ENCODE data around the gene CASP10.

The CASP10 gene

DNA sequence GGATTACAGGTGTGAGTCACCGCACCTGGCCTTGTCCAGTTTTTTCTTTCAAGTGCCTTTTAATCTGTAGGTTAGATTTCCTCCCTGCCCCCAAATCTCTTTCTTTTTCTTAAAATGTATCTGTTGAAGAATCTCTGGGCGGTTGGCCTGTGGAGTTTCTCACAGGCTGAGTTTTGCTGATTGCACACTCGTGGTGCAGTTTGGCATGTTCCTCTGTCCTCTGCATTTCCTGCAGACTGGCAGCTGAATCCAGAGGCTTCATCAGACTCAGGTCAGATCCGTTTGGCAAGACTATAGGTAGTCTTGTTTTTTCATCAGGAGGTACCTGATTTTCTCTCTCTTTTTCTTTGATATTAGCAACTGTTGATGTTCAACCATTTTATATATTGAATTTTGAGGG is 5.5 kb downstream of the CASP10 start:
- H3K4me3 ChIP-seq (replicated peaks in 1 of 2; ENCODE audit: low read depth in 2 of 2, low read length in 2 of 2), result no peak overlapping the region
- TF ChIP-seq CTCF (IDR thresholded peaks at IDR 0.05; ENCODE audit: low read depth, low read length), result no peak
- DNase-seq (ENCODE audit: low read depth in 2 of 2), result no peak

DNA sequence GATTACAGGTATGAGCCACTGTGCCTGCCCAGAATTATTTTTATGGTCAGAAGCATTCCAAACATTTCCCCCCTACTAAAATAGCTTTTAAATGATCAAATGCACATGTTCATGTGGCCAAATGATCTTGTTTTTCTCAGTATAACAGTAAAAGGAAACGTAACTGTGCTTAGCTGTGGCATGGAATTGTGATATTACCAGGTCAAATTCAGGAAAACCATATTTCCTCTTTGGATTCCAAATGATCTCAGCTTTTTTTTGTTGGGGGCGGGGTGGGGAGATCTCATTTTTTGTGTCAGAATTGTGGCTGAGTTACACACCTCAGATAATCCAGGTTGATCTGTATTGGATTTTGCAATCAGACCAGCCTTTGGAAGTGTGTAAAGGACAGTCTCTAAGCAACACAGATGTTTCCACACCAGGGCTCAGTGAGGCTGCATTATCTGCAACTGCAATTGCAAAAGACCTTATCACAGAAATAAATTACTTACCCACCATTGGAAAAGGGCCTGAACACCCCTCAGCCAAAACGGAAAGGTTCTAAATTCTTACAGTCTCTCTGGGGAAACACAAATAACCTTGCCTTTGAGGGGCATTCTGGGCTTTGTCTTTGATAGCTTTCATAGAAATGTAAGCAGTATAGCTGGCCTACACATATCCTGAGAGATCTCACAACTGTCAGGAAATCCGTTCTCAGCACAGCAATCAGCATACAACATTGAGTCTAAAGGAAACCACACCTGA is 8.4 kb downstream of the CASP10 start:
- peak in 1 of 2 donors; percentile 84 for DNase-seq (ENCODE audit: low read depth in 2 of 2)
- TF ChIP-seq CTCF (IDR thresholded peaks at IDR 0.05; ENCODE audit: low read depth, low read length), result no peak
- H3K4me3 ChIP-seq (replicated peaks in 1 of 2; ENCODE audit: low read depth in 2 of 2, low read length in 2 of 2), result no peak overlapping the region

GRCh38 chr2:201194097-201194496 is 11.2 kb downstream of the CASP10 start:
- TF ChIP-seq CTCF (IDR thresholded peaks at IDR 0.05; ENCODE audit: low read depth, low read length), result no peak
- no peak overlapping the region for H3K4me3 ChIP-seq (replicated peaks in 1 of 2; ENCODE audit: low read depth in 2 of 2, low read length in 2 of 2)
- no peak for DNase-seq (ENCODE audit: low read depth in 2 of 2)

DNA sequence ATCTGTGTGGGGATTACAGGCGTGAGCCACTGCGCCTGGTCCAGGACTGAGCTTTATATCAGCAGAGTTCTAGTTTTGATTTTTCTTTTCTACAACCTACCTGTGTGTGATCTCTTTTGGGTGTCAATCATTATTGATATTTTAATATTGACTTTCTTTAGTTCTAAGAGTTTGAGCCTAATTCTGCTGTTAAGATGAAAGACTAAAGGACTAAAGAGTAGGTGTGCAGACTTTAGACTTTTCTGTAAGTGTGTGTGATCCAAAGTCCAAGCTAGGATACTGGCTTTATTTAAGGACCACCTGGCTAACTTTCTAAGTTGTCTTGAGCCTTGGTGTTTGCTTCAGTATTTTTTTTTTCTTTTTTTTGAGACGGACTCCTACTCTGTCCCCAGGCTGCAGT is 12.4 kb downstream of the CASP10 start:
- H3K4me3 ChIP-seq (replicated peaks in 1 of 2; ENCODE audit: low read depth in 2 of 2, low read length in 2 of 2), result no peak overlapping the region
- TF ChIP-seq CTCF (IDR thresholded peaks at IDR 0.05; ENCODE audit: low read depth, low read length), result no peak
- no peak for DNase-seq (ENCODE audit: low read depth in 2 of 2)

GRCh38 chr2:201196003-201196402 is 13.1 kb downstream of the CASP10 start:
- no peak for DNase-seq (ENCODE audit: low read depth in 2 of 2)
- TF ChIP-seq CTCF (IDR thresholded peaks at IDR 0.05; ENCODE audit: low read depth, low read length), result no peak
- H3K4me3 ChIP-seq (replicated peaks in 1 of 2; ENCODE audit: low read depth in 2 of 2, low read length in 2 of 2), result no peak overlapping the region

- no peak overlapping the region for H3K4me3 ChIP-seq (replicated peaks in 1 of 2; ENCODE audit: low read depth in 2 of 2, low read length in 2 of 2)
- DNase-seq (ENCODE audit: low read depth in 2 of 2), result no peak
- no peak for TF ChIP-seq CTCF (IDR thresholded peaks at IDR 0.05; ENCODE audit: low read depth, low read length)
Observed at GRCh38 chr2:201196803-201197202, 13.9 kb downstream of the CASP10 start.

- H3K4me3 ChIP-seq (replicated peaks in 1 of 2; ENCODE audit: low read depth in 2 of 2, low read length in 2 of 2), result no peak overlapping the region
- DNase-seq (ENCODE audit: low read depth in 2 of 2), result no peak
- TF ChIP-seq CTCF (IDR thresholded peaks at IDR 0.05; ENCODE audit: low read depth, low read length), result no peak
Observed at GRCh38 chr2:201197781-201198180, 14.8 kb downstream of the CASP10 start.

All from cardiac fibroblast (primary cell).